ENCODE measurements around the gene UBL4B. TPM values are rescaled to one million over a fixed set of nuclear protein-coding genes. Genes with fewer than 3 reads are reported as not detected.

UBL4B gene
- polyA plus RNA-seq, 2 of the 4 experiments (the other 2 are of a cell fraction): not detected

DNA sequence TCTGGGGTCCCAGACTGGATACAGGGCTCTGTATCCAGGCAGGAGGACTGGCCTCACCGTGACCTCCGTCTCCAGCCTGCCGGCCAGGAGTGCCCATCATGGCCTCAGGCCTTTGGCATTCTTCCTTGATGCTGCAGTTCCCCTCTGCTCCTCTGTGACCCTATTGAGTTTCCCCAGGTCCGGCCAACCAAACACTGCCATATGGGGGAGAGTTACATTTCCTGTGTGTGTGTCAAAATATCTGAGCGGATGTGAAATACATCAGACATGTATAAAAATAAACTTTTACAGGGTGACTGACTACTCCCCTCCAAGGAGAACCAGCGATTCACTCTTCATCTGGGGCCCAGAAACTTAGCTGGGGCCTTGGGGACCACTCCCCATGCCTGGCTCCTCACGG is 10.2 kb upstream of the UBL4B start (continued):
- TF ChIP-seq, protein P1, sequence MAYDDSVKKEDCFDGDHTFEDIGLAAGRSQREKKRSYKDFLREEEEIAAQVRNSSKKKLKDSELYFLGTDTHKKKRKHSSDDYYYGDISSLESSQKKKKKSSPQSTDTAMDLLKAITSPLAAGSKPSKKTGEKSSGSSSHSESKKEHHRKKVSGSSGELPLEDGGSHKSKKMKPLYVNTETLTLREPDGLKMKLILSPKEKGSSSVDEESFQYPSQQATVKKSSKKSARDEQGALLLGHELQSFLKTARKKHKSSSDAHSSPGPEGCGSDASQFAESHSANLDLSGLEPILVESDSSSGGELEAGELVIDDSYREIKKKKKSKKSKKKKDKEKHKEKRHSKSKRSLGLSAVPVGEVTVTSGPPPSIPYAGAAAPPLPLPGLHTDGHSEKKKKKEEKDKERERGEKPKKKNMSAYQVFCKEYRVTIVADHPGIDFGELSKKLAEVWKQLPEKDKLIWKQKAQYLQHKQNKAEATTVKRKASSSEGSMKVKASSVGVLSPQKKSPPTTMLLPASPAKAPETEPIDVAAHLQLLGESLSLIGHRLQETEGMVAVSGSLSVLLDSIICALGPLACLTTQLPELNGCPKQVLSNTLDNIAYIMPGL (CRISPR knock-in tag; IDR thresholded peaks at IDR 0.05; ENCODE audit: borderline replicate concordance): no peak
- TF ChIP-seq HEYL (CRISPR knock-in tag; IDR thresholded peaks at IDR 0.05): no peak
- TF ChIP-seq NPAS2 (CRISPR knock-in tag; IDR thresholded peaks at IDR 0.05; ENCODE audit: borderline replicate concordance): no peak
- TF ChIP-seq HOXB13 (CRISPR knock-in tag; IDR thresholded peaks at IDR 0.05; ENCODE audit: low read depth): no peak

DNA sequence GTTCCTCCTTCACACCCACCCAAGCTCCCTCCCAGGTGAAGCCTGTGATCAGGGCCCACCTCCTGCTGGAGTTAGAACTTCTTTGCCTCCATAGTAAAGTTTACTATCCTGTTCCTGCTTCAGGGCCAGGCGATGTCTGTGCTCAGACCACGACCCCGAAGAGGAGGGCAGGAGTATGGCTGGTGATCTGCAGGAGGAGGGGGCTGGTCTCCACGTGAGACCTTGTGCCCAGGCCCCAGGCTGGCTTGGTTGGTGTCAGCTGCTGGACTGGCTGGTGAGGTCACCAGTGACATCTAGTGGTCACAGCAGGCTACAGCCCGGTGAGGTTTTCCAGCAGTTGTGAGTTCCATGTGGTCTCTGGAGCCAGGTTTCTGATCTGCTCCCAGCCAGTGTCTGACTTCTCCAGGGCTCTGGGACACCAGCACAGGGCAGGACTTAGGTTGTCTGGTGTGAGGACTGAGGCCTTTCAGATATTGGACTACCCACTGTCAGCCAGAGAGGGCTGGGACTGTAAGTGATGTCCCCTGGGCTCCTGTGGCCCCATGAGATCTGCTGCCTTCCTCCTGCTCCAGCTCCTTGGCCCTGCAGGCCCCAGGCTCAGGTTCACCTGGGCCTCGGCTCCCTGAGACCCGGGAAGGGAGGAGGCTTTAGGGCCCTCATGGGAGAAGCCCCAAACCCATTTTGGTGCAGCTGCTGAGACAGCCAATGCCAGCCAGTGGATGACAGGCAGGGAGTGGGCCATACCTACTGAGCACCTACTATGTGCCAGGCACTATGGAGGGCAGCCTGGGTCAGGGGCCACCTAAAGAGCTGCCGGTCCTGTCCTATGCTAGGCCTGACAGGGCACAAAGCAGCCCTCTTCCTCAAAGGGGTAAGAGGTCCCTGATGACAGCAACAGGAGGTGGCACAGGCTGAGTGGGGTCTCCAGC is 6.0 kb upstream of the UBL4B start:
- TF ChIP-seq TFCP2L1 (CRISPR knock-in tag; IDR thresholded peaks at IDR 0.05): no peak
- TF ChIP-seq HOXA7 (CRISPR knock-in tag; IDR thresholded peaks at IDR 0.05): no peak
- no peak for TF ChIP-seq ZC3H11A (IDR thresholded peaks at IDR 0.05)
- peak; percentile 49; the same call in 1 of the 3 replicates for TF ChIP-seq SMC3 (IDR thresholded peaks at IDR 0.05)
- TF ChIP-seq MAFK (IDR thresholded peaks at IDR 0.05; ENCODE audit: partially characterized antibody): no peak
- TF ChIP-seq, protein P2, sequence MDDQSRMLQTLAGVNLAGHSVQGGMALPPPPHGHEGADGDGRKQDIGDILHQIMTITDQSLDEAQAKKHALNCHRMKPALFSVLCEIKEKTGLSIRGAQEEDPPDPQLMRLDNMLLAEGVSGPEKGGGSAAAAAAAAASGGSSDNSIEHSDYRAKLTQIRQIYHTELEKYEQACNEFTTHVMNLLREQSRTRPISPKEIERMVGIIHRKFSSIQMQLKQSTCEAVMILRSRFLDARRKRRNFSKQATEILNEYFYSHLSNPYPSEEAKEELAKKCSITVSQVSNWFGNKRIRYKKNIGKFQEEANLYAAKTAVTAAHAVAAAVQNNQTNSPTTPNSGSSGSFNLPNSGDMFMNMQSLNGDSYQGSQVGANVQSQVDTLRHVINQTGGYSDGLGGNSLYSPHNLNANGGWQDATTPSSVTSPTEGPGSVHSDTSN (IDR thresholded peaks at IDR 0.05): no peak
- TF ChIP-seq RAD21 (conservative IDR thresholded peaks at IDR 0.05 in 1 of 2, IDR thresholded peaks at IDR 0.05 in 1 of 2): peak; percentile 60 to 75; a peak in 4 of 5 replicates
- TF ChIP-seq, protein P3, sequence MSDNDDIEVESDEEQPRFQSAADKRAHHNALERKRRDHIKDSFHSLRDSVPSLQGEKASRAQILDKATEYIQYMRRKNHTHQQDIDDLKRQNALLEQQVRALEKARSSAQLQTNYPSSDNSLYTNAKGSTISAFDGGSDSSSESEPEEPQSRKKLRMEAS (IDR thresholded peaks at IDR 0.05): 0 out of 2 replicates have a peak, but pooled peaks have one; percentile 22
- no peak for TF ChIP-seq BHLHE40 (IDR thresholded peaks at IDR 0.05; ENCODE audit: low read depth, low read length)
- no peak for TF ChIP-seq PHF8 (IDR thresholded peaks at IDR 0.05; ENCODE audit: borderline replicate concordance, low read depth)
- TF ChIP-seq, protein P4, sequence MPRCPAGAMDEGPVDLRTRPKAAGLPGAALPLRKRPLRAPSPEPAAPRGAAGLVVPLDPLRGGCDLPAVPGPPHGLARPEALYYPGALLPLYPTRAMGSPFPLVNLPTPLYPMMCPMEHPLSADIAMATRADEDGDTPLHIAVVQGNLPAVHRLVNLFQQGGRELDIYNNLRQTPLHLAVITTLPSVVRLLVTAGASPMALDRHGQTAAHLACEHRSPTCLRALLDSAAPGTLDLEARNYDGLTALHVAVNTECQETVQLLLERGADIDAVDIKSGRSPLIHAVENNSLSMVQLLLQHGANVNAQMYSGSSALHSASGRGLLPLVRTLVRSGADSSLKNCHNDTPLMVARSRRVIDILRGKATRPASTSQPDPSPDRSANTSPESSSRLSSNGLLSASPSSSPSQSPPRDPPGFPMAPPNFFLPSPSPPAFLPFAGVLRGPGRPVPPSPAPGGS (IDR thresholded peaks at IDR 0.05): no peak
- no peak for TF ChIP-seq ESRRA (IDR thresholded peaks at IDR 0.05; ENCODE audit: borderline replicate concordance, low read length)
- no peak for TF ChIP-seq ZFP36 (IDR thresholded peaks at IDR 0.05; ENCODE audit: borderline replicate concordance, partially characterized antibody)
- TF ChIP-seq, protein P5, sequence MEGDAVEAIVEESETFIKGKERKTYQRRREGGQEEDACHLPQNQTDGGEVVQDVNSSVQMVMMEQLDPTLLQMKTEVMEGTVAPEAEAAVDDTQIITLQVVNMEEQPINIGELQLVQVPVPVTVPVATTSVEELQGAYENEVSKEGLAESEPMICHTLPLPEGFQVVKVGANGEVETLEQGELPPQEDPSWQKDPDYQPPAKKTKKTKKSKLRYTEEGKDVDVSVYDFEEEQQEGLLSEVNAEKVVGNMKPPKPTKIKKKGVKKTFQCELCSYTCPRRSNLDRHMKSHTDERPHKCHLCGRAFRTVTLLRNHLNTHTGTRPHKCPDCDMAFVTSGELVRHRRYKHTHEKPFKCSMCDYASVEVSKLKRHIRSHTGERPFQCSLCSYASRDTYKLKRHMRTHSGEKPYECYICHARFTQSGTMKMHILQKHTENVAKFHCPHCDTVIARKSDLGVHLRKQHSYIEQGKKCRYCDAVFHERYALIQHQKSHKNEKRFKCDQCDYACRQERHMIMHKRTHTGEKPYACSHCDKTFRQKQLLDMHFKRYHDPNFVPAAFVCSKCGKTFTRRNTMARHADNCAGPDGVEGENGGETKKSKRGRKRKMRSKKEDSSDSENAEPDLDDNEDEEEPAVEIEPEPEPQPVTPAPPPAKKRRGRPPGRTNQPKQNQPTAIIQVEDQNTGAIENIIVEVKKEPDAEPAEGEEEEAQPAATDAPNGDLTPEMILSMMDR (IDR thresholded peaks at IDR 0.05): peak; percentile 67
- no peak for TF ChIP-seq POLR2AphosphoS2 (conservative IDR thresholded peaks at IDR 0.05; ENCODE audit: low read length)
- Histone ChIP-seq H3K4me2 (no peak overlapping the region), H3K4me1 (no peaks in the 10 kb centered on the region), H3K9me3 (no peaks in the 10 kb centered on the region), H3K4me3 (no peak overlapping the region), H3K27ac (peak overlapping the region in 1 of 2 experiments; percentile 64; a peak in 1 of 6 replicates)
- WGBS (ENCODE audit: missing lambda C conversion rate): 0% methylated on average over 4 of the region's 8 CpGs
- ChIA-PET CTCF (interaction anchor here (0.5 to 8.1 kb wide), 37 partner anchors 8 to 632 kb away, joined by 3 to 93 read pairs (median 4); partner anchors contain the start of genes SLC6A17 and STRIP1), POLR2A (no interaction called here)
- FAIRE-seq (no peak), ATAC-seq (peak; percentile 83 to 97), DNase-seq (ENCODE audit: low read depth in 1 of 2, low spot score in 1 of 2) (peak; percentile 60 to 75)
